Duodenal mucosa (tissue), 2 donors: Measurements from ENCODE around the gene PITX2.

ENCODE experiments used
- H3K27ac ChIP-seq: one replicate; pipeline ENCODE4 v1.7.0; 2013; ENCODE audit warnings: low read depth, low read length
- H3K27me3 ChIP-seq, 2 donors: one replicate each; pipeline ENCODE4 v1.7.0; 2013; ENCODE audit warnings: low read length in 2 of 2, control low read depth in 1 of 2; ENCODE audit not compliant: insufficient read depth in 2 of 2, control insufficient read depth in 1 of 2
- H3K36me3 ChIP-seq, 2 donors: one replicate each; pipeline ENCODE4 v1.7.0; 2013; ENCODE audit warnings: low read length in 2 of 2, control low read depth in 1 of 2; ENCODE audit not compliant: insufficient read depth in 2 of 2, control insufficient read depth in 1 of 2
- H3K4me1 ChIP-seq, 2 donors: one replicate each; pipeline ENCODE4 v1.7.0; 2013; ENCODE audit warnings: low read length in 2 of 2, control low read depth in 1 of 2; ENCODE audit not compliant: insufficient read depth in 2 of 2, control insufficient read depth in 1 of 2
- H3K4me3 ChIP-seq, 2 donors: one replicate each; pipeline ENCODE4 v1.7.0; 2013; ENCODE audit warnings: low read length in 2 of 2, low read depth in 1 of 2
- H3K9ac ChIP-seq, 2 donors: one replicate each; pipeline ENCODE4 v1.7.0; 2013; ENCODE audit warnings: low read length in 2 of 2, low read depth in 1 of 2
- H3K9me3 ChIP-seq, 2 donors: one replicate each; pipeline ENCODE4 v1.7.0; 2013; ENCODE audit warnings: low read length in 2 of 2, control low read depth in 1 of 2; ENCODE audit not compliant: control insufficient read depth in 1 of 2

The PITX2 gene

GRCh38 chr4:110629780-110630687 lies 7.2 kb upstream of the PITX2 start:
- Histone ChIP-seq H3K4me3 (peak overlapping the region in 1 of 2 donors; percentile 32), H3K4me1 (peaks cover 9 to 14% of the 10 kb centered on the region in 2 donors), H3K36me3 (no peaks in the 10 kb centered on the region), H3K27ac (no peak overlapping the region), H3K27me3 (peaks cover 91 to 98% of the 10 kb centered on the region in 2 donors), H3K9me3 (no peaks in the 10 kb centered on the region), H3K9ac (no peak overlapping the region)

GRCh38 chr4:110629214-110629754 lies 6.4 kb upstream of the PITX2 start:
- peaks cover 9 to 14% of the 10 kb centered on the region in 2 donors for H3K4me1 ChIP-seq
- peaks cover 93 to 98% of the 10 kb centered on the region in 2 donors for H3K27me3 ChIP-seq
- H3K27ac ChIP-seq: no peak overlapping the region
- H3K36me3 ChIP-seq: no peaks in the 10 kb centered on the region
- no peaks in the 10 kb centered on the region for H3K9me3 ChIP-seq
- H3K9ac ChIP-seq: no peak overlapping the region
- H3K4me3 ChIP-seq: no peak overlapping the region

- no peak overlapping the region for H3K4me3 ChIP-seq
- H3K27ac ChIP-seq: no peak overlapping the region
- no peaks in the 10 kb centered on the region for H3K36me3 ChIP-seq
- peaks cover 9 to 14% of the 10 kb centered on the region in 2 donors for H3K4me1 ChIP-seq
- no peak overlapping the region for H3K9ac ChIP-seq
- H3K9me3 ChIP-seq: no peaks in the 10 kb centered on the region
- peaks cover 93 to 98% of the 10 kb centered on the region in 2 donors for H3K27me3 ChIP-seq
These were observed 5.9 kb upstream of the PITX2 start for GRCh38 chr4:110628663-110629213.

- H3K4me3 ChIP-seq: no peak overlapping the region
- peaks cover 9 to 14% of the 10 kb centered on the region in 2 donors for H3K4me1 ChIP-seq
- no peak overlapping the region for H3K27ac ChIP-seq
- no peaks in the 10 kb centered on the region for H3K9me3 ChIP-seq
- H3K9ac ChIP-seq: no peak overlapping the region
- peaks cover 93 to 98% of the 10 kb centered on the region in 2 donors for H3K27me3 ChIP-seq
- H3K36me3 ChIP-seq: no peaks in the 10 kb centered on the region
These were observed 5.2 kb upstream of the PITX2 start for GRCh38 chr4:110627977-110628662.

- Histone ChIP-seq H3K27ac (no peak overlapping the region), H3K27me3 (peaks cover 90 to 98% of the 10 kb centered on the region in 2 donors), H3K4me1 (peaks cover 12 to 18% of the 10 kb centered on the region in 2 donors), H3K9me3 (no peaks in the 10 kb centered on the region), H3K36me3 (no peaks in the 10 kb centered on the region), H3K9ac (no peak overlapping the region), H3K4me3 (no peak overlapping the region)
These were observed 3.8 kb upstream of the PITX2 start for GRCh38 chr4:110626532-110627153.

GRCh38 chr4:110625576-110626257 lies 2.8 kb upstream of the PITX2 start:
- no peak overlapping the region for H3K4me3 ChIP-seq

GRCh38 chr4:110624904-110625494 lies 2.1 kb upstream of the PITX2 start:
- Histone ChIP-seq H3K9me3 (no peaks in the 10 kb centered on the region), H3K27me3 (peaks cover 89 to 99% of the 10 kb centered on the region in 2 donors), H3K36me3 (no peaks in the 10 kb centered on the region), H3K4me3 (no peak overlapping the region), H3K27ac (no peak overlapping the region), H3K9ac (no peak overlapping the region), H3K4me1 (peaks cover 21 to 23% of the 10 kb centered on the region in 2 donors)

More at GRCh38 chr4:110625576-110626257, 2.8 kb upstream of the PITX2 start:
- Histone ChIP-seq H3K9ac (no peak overlapping the region), H3K36me3 (no peaks in the 10 kb centered on the region), H3K4me1 (peaks cover 18 to 19% of the 10 kb centered on the region in 2 donors), H3K27me3 (peaks cover 93 to 99% of the 10 kb centered on the region in 2 donors), H3K9me3 (no peaks in the 10 kb centered on the region), H3K27ac (no peak overlapping the region)

- peaks cover 21 to 23% of the 10 kb centered on the region in 2 donors for H3K4me1 ChIP-seq
- H3K4me3 ChIP-seq: no peak overlapping the region
- H3K9me3 ChIP-seq: no peaks in the 10 kb centered on the region
- H3K27me3 ChIP-seq: peaks cover 84 to 99% of the 10 kb centered on the region in 2 donors
- H3K9ac ChIP-seq: no peak overlapping the region
- no peaks in the 10 kb centered on the region for H3K36me3 ChIP-seq
- no peak overlapping the region for H3K27ac ChIP-seq
These were observed 1.5 kb upstream of the PITX2 start for GRCh38 chr4:110624398-110624780.
